SKM-1 treated with dmso at 0.1 percent for 144 hours (cell line): ENCODE results near the gene NETO2.

Source experiments
- DNase-seq: peaks from one replicate; lab custom pipeline; 2025; ENCODE audit not compliant: unreplicated experiment; lab: John Stamatoyannopoulos, UW

NETO2 gene

GRCh38 chr16:47047524-47048203 lies 96.1 kb downstream of the NETO2 start:
- no peak for DNase-seq

GRCh38 chr16:47046726-47047523 lies 96.8 kb downstream of the NETO2 start:
- DNase-seq, result no peak

- no peak for DNase-seq
Measured at GRCh38 chr16:47045459-47045858, 98.3 kb downstream of the NETO2 start.

GRCh38 chr16:47045023-47045422 lies 98.7 kb downstream of the NETO2 start:
- DNase-seq, result no peak

GRCh38 chr16:47043970-47044684 lies 99.6 kb downstream of the NETO2 start:
- DNase-seq, result no peak

- no peak for DNase-seq
Measured at GRCh38 chr16:47043200-47043599, 100.5 kb downstream of the NETO2 start.

GRCh38 chr16:47037746-47038458 lies 105.8 kb downstream of the NETO2 start:
- DNase-seq, result peak; percentile 56

GRCh38 chr16:47037396-47037745 lies 106.4 kb downstream of the NETO2 start:
- DNase-seq, result no peak

GRCh38 chr16:47036201-47036600 lies 107.5 kb downstream of the NETO2 start:
- DNase-seq, result no peak

- no peak for DNase-seq
Measured at GRCh38 chr16:47035436-47035835, 108.3 kb downstream of the NETO2 start.

GRCh38 chr16:47034455-47034854 lies 109.3 kb downstream of the NETO2 start:
- DNase-seq, result no peak

- DNase-seq, result no peak
Measured at GRCh38 chr16:47033176-47033575, 110.6 kb downstream of the NETO2 start.

- DNase-seq, result no peak
Measured at GRCh38 chr16:47029724-47030123, 114.0 kb downstream of the NETO2 start.

GRCh38 chr16:47028767-47029377 lies 114.9 kb downstream of the NETO2 start:
- DNase-seq, result no peak
